Measurements from ENCODE around the gene ANKMY2.

Gene ANKMY2

DNA sequence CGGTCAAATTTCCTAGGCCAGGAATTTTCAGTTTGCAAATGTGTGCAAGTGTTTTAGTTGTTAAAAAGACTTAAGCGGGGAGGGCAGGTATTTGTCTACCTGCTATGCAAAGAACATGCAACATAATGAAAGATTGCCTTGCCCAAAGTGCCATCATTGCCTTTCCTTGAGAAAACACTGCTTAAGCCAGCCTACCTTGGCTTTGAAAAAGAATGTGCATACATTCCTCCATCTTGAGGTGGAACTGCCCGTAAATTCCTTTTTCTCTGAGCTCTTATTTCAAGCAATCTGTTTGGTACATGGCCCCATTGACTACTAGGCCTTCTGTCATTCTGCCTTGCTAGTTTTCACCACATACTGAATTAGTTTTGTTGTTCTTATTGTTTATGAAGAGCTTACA is 29.7 kb upstream of the ANKMY2 start:
- Histone ChIP-seq H3K9me3 (ENCODE audit: control insufficient read depth, low read length) (no peaks in the 10 kb centered on the region), H3K4me1 (no peaks in the 10 kb centered on the region), H2AFZ (no peak overlapping the region), H3K4me2 (ENCODE audit: low read length) (no peak overlapping the region), H3K27me3 (ENCODE audit: control insufficient read depth, insufficient read depth, low read length) (no peaks in the 10 kb centered on the region), H3K4me3 (ENCODE audit: low read depth, low read length) (no peak overlapping the region), H3K79me2 (no peaks in the 10 kb centered on the region), H3K36me3 (ENCODE audit: control insufficient read depth, insufficient read depth, low read length) (no peaks in the 10 kb centered on the region), H3K27ac (no peak overlapping the region), H3K9ac (no peak overlapping the region)
- TF ChIP-seq, protein P1, sequence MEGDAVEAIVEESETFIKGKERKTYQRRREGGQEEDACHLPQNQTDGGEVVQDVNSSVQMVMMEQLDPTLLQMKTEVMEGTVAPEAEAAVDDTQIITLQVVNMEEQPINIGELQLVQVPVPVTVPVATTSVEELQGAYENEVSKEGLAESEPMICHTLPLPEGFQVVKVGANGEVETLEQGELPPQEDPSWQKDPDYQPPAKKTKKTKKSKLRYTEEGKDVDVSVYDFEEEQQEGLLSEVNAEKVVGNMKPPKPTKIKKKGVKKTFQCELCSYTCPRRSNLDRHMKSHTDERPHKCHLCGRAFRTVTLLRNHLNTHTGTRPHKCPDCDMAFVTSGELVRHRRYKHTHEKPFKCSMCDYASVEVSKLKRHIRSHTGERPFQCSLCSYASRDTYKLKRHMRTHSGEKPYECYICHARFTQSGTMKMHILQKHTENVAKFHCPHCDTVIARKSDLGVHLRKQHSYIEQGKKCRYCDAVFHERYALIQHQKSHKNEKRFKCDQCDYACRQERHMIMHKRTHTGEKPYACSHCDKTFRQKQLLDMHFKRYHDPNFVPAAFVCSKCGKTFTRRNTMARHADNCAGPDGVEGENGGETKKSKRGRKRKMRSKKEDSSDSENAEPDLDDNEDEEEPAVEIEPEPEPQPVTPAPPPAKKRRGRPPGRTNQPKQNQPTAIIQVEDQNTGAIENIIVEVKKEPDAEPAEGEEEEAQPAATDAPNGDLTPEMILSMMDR (IDR thresholded peaks at IDR 0.05): no peak

DNA sequence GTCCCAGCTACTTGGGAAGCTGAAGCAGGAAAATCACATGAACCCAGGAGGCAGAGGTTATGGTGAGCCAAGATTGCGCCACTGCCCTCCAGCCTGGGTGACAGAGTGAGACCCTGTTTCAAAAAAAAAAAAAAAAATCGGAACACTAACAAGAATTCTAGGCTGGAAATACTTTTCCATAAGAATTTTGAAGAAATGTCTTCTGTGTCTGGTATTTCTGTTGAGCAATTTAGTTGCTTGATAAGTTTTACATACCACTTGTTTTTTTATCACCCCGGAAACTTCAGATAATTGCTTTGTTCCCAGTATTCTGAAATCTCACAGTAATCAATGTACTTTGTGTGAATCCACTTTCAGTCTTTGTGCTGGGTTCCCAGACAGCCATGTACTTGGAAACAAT is 26.3 kb upstream of the ANKMY2 start:
- no peak overlapping the region for H2AFZ ChIP-seq
- H3K79me2 ChIP-seq: no peaks in the 10 kb centered on the region
- H3K27ac ChIP-seq: no peak overlapping the region
- H3K4me1 ChIP-seq: peaks cover 5% of the 10 kb centered on the region
- TF ChIP-seq, protein P1 (IDR thresholded peaks at IDR 0.05): no peak
- H3K4me3 ChIP-seq (ENCODE audit: low read depth, low read length): no peak overlapping the region
- no peak overlapping the region for H3K4me2 ChIP-seq (ENCODE audit: low read length)
- H3K36me3 ChIP-seq (ENCODE audit: control insufficient read depth, insufficient read depth, low read length): no peaks in the 10 kb centered on the region
- H3K27me3 ChIP-seq (ENCODE audit: control insufficient read depth, insufficient read depth, low read length): no peaks in the 10 kb centered on the region
- no peaks in the 10 kb centered on the region for H3K9me3 ChIP-seq (ENCODE audit: control insufficient read depth, low read length)
- no peak overlapping the region for H3K9ac ChIP-seq

DNA sequence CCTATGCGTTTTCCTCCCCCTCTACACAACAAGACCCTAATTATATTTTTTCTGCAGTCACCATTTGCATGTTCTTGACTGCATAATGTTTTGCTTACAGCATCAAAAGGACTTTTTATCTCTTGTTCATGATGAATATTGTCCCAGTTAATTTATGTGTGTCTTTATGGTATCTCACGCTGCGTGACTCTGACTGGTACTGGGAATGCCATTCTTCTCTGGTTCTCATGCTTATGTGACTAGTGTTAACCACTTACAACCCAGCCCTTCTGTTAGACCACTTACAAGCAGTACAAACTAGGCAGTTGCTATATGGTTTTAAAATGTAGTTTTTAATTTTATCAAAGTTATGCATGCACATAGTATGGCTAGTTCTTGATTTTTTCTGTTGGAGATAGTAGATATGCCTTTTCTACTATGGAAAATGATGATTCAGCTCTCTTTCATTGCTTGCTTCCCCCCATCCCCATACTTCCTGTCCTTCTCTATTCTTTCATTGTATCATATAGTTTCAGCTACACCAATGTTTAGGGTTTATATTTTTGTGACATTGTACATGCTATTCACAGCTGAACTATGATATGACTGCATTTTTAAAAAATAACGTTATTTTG is 25.3 kb upstream of the ANKMY2 start:
- Histone ChIP-seq H3K27me3 (ENCODE audit: control insufficient read depth, insufficient read depth, low read length) (no peaks in the 10 kb centered on the region), H3K4me3 (ENCODE audit: low read depth, low read length) (no peak overlapping the region), H2AFZ (no peak overlapping the region), H3K4me2 (ENCODE audit: low read length) (no peak overlapping the region), H3K9ac (no peak overlapping the region), H3K9me3 (ENCODE audit: control insufficient read depth, low read length) (no peaks in the 10 kb centered on the region), H3K79me2 (no peaks in the 10 kb centered on the region), H3K4me1 (peaks cover 5% of the 10 kb centered on the region), H3K27ac (no peak overlapping the region), H3K36me3 (ENCODE audit: control insufficient read depth, insufficient read depth, low read length) (no peaks in the 10 kb centered on the region)
- TF ChIP-seq, protein P1 (IDR thresholded peaks at IDR 0.05): no peak

DNA sequence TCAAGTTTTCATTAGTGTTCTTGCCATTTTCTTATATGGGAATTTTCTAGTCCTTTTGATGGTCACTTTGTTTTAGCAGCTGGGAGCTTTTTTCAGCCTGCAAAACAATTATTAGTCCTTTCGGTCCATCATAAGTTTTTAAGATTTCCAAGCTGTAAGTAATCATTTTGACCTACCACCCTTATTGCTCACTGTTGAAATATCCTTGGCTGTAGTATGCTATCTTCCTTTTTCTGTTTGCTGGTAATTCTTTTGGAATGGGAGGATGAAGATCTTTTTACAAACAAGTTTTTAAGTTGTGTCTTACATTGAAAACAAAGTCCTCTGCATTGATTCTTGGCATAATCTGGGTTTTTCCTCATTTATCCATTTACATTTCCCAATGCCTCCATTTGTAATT is 24.5 kb upstream of the ANKMY2 start:
- Histone ChIP-seq H3K4me1 (peaks cover 5% of the 10 kb centered on the region), H3K4me3 (ENCODE audit: low read depth, low read length) (no peak overlapping the region), H3K9ac (no peak overlapping the region), H3K9me3 (ENCODE audit: control insufficient read depth, low read length) (no peaks in the 10 kb centered on the region), H3K79me2 (no peaks in the 10 kb centered on the region), H3K36me3 (ENCODE audit: control insufficient read depth, insufficient read depth, low read length) (no peaks in the 10 kb centered on the region), H3K4me2 (ENCODE audit: low read length) (no peak overlapping the region), H3K27me3 (ENCODE audit: control insufficient read depth, insufficient read depth, low read length) (no peaks in the 10 kb centered on the region), H2AFZ (no peak overlapping the region), H3K27ac (no peak overlapping the region)
- TF ChIP-seq, protein P1 (IDR thresholded peaks at IDR 0.05): no peak

DNA sequence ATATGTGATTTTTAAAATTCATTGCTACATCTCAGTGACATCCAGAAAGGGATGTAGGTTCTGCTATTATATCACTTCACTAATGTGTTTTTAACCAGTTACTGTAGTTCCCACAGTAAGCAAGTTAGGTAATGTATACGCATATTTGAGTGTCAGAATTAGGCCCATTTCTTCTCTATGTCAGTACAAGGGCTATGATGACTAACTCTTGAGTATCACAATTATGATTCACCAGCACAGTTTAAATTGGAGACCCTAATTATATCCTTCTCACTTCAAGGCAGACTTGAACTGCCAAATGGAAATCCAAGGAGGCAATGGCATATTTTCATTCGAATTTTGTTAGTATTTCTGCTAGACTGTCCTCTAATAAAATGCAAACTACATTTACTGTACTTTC is 24.0 kb upstream of the ANKMY2 start:
- H3K9me3 ChIP-seq (ENCODE audit: control insufficient read depth, low read length): no peaks in the 10 kb centered on the region
- no peak overlapping the region for H2AFZ ChIP-seq
- TF ChIP-seq, protein P1 (IDR thresholded peaks at IDR 0.05): no peak
- H3K4me3 ChIP-seq (ENCODE audit: low read depth, low read length): no peak overlapping the region
- no peak overlapping the region for H3K9ac ChIP-seq
- H3K27me3 ChIP-seq (ENCODE audit: control insufficient read depth, insufficient read depth, low read length): no peaks in the 10 kb centered on the region
- peaks cover 5% of the 10 kb centered on the region for H3K4me1 ChIP-seq
- no peaks in the 10 kb centered on the region for H3K36me3 ChIP-seq (ENCODE audit: control insufficient read depth, insufficient read depth, low read length)
- no peaks in the 10 kb centered on the region for H3K79me2 ChIP-seq
- no peak overlapping the region for H3K4me2 ChIP-seq (ENCODE audit: low read length)
- no peak overlapping the region for H3K27ac ChIP-seq

Data from parathyroid adenoma (tissue), 2 donors.